HG03460 (cell line): ENCODE results near the gene HSPB3.
"Not testable (repeated sequence)": the region's sequence is repeated elsewhere in the genome, so short reads cannot be mapped to it uniquely, and the experiment has no call there.

Source experiments
- ATAC-seq: cut with Tn5 transposase; IDR thresholded peaks from one replicate; pipeline ENCODE4 v1.9.1; 2021; ENCODE audit not compliant: unreplicated experiment

The HSPB3 gene

DNA sequence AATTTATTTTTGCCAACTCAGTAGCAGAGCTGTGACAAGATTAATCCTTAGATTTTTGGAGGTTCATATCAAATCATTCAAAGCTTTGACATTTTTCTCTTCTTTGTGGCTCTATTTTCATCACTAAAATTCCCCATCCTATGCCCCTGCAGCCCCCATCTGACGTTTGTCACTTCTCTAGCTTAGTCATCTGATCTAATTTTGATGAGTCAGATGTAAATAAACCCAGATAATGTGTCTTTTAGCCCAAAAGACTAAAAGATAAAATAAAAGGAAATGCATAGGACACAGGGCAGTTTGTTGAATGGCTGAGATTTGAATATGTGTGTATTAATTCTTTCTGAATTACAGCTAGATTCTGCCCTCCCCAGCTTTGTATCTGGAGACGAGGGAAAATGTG, 897 bp upstream of the HSPB3 start:
- ATAC-seq = no peak

DNA sequence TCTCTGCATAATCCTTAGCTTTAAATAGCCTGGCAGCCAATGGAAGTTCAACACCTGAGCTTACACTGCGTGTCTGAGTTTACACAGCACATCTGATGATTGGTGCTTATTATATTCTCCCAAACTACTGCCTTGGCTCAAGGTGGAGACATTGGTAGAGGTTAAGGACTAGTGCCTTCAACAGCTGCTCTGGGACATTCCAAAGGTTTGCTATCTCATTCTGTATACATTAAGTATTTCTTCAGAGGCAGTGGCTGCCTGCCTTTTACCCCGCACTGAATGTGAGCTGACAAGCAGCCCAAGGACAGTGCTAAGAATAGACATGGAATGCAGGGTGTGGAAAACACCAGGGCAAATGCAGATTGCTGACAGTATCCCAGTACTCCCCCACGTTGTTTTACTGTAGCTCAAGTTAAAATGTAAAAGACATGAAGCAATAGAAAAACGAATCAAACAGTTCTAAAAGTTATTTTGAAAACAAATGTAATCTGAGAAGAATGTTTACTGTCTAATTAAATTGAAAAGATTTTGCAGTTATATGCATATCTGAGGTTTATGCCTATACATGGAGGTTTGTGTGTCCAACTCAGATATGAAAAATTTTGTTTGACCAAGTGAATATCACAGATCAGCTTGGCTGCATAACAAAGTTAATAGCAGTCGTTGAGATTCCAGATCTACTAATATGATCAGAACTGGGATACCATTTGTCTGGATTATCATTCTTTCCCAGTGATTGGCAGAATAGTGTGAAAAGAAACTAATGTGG, 1.8 kb downstream of the HSPB3 start:
- ATAC-seq = no peak

DNA sequence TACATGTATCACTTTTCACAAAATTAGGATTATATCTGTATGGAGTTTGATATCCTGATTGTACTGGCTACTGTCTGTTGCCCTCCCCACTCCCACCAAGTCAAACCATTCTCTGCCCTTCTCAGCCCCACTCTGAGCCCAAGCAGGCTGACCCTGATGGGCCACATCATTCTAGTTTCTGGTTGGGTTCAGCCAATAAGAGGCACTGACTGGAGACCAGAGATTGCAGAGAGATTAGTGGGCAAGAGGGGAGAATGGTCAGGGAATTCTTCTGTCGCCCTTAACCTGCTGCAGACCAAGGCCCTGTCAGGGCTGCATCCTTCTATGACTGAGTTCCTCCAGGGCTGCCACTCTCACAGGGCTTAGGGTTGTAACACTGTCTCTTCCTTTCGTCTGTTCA, 2.7 kb downstream of the HSPB3 start:
- no peak for ATAC-seq

DNA sequence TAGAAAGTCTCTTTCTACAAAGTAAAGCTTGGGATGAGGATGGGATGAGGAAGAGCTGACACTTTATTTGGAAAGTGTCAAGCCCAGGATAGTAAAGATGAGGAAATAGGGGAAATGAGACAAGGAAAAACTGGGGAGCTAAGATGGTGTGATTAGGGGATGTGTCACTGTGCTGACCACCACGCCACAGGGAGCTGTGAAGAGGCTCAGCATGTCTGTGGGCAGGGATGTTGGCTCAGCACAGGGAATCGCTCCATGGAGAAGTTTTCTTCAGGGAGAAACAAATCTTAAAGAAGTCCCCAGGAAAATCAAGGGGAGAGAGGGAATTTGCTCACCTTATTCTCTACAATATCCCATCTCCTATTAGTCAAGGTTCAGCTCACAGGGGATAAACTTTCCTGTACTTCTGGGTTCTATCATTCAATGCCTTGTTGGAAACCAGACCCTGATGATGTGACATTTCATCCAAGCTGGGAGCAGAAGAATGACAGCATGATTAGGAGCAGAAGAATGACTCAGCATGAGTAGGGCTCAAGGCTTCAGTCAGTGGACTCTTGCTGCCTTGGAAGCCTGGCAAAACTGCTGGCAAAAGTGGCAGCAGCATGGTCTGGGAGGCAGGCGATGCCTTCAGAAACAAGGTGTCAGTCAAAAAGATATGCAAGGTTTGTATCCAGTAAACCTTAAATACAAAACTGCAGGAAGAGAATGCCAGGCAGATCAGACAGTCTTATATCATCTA, 4.9 kb downstream of the HSPB3 start:
- ATAC-seq = no peak

DNA sequence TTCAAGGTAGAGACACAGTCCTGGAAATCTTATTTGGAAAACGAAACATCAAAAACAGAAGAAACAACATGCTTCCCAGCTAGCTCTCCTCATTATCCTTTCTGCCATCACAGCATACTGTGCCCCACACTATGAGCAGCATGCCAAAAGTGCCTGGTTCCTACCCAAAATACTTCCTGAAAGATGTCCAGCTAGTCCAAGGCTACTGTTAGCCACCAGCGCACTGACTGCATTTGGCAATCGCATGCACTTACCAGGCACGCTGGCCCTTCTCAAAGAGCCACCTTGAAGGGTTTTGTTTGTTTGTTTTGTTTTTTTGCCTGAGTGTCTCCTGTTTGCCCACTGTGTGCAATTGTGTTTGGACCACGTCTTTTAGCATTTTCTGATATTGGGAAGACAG, 6.8 kb downstream of the HSPB3 start:
- no peak for ATAC-seq

DNA sequence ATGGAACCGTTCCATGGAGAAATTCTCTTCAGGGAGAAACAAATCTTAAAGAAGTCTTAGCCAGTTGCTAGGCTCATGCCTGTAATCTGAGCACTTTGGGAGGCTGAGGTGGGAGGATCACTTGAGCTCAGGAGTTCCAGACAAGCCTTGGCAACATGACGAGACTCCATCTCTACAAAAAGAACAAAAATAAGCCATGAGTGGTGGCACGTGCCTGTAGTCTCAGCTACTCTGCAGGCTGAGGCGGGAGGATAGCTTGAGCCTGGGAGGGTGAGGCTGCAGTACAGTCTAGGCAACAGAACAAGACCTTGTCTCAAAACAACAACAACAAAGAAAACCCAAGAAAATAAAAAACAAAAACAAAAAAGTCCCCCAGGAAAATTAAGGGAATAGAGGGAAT, 8.2 kb downstream of the HSPB3 start:
- ATAC-seq = no peak

- no peak for ATAC-seq
Observed at GRCh38 chr5:54469622-54470021, 14.1 kb downstream of the HSPB3 start.

DNA sequence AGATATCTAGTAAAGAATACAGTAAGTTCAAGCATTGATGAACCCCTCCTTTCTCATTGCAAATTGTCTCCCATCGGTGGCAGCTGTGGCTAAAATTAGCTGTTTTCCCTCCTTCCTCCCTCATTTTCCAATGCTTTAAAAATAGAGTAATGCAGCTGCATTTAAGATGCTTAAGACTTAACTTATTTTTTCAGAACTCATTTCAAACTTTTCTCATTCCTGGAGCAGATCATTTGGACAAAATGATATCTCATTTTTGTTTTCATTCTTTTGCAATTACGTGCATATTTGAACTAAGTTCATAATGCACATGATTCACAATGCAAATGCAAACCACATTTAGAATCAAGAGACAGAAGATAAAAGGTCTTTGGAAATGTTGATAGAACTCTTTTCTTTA, 14.6 kb downstream of the HSPB3 start:
- no peak for ATAC-seq

GRCh38 chr5:54470677-54471076, 15.2 kb downstream of the HSPB3 start:
- ATAC-seq = no peak

DNA sequence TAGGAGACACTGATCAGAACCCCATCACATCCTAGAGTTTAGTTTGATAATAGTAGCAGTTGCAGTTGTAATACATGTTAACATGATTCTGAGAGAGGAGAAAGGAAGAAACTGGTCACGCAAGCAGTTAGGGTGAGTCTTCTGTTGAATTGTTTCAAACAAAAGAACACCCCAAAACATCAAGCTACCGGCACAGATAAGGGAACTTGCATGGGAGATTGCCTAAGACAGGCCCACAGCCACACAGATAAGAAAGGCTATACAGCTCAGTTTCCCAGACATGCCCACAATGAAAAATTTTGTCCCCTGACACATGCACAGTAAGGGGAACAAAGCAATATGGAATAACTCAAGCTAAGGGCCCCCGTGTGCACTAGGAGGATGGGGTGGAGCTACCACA, 15.9 kb downstream of the HSPB3 start:
- ATAC-seq = no peak

DNA sequence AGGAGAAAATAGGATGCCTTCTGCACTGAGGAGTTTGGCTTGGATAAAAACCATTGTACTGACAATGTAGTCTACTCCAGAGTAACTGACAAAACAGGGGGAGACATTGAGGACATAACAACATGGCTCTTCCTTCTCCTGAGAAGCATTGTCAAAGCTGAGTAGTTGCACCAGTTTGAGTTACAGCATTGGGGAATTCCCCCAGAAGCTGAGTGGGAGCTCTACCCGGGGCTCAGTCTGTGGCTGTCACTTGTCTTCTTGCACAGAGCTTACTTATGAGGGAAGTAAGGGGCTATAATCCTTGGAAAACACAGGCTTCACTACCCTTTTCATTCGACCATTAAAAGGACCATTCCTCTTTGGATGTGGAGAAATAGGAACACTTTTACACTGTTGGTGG, 21.2 kb downstream of the HSPB3 start:
- no peak for ATAC-seq

GRCh38 chr5:54477941-54478478, 22.5 kb downstream of the HSPB3 start:
- no peak for ATAC-seq

DNA sequence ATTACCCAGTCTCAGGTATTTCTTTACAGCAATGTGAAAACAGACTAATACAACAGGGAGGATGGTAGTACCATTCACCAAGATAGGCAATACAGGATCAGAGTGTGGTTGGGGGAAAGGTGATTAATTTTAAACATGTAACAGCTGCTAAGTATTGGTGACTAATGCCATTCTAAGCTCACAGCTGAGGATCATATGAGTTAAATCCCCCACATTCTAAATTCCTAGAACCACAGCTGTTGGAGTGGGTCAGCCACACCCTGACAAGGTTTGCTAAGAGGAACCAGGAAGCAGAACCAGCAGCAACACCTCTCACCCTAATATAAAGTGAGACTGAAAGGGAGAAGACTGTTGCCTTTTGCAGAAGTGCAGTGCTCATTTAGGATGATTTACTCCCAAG, 24.8 kb downstream of the HSPB3 start:
- ATAC-seq = no peak

- ATAC-seq = no peak
Observed at GRCh38 chr5:54484219-54484894, 28.9 kb downstream of the HSPB3 start.

GRCh38 chr5:54485659-54486058, 30.2 kb downstream of the HSPB3 start:
- not testable (repeated sequence) for ATAC-seq

GRCh38 chr5:54489648-54489979, 34.1 kb downstream of the HSPB3 start:
- not testable (repeated sequence) for ATAC-seq

GRCh38 chr5:54491326-54491725, 35.8 kb downstream of the HSPB3 start:
- ATAC-seq = no peak

DNA sequence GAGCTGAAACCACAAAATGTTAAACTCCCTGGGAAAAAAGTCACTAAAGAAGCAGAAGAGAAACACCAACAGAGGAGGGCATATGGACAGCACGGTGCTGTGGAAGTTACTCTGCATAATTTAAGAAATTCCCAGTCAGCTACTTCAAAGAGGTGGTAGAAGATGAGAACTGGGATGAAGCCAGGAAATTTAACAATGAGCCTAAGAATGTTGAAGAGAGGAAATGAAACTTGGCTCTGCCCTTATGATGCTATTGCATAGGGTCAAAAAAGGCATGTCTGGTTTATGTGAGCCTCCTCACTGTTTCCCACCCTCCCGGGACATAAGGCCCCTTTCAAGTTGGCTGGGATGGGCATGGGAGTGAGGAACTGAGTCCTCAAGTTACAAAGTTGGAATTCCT, 36.7 kb downstream of the HSPB3 start:
- no peak for ATAC-seq

GRCh38 chr5:54495027-54495426, 39.5 kb downstream of the HSPB3 start:
- no peak for ATAC-seq
